ENCODE measurements around the gene TSPYL4. TPM values are rescaled to one million over a fixed set of nuclear protein-coding genes. Genes with fewer than 3 reads are reported as not detected.

TSPYL4 gene
- total and polyA plus RNA-seq, 2 of the 8 experiments (the other 6 are each of a cell fraction or from before 2014, with no cell fraction given): 20.5 to 22.6 TPM

DNA sequence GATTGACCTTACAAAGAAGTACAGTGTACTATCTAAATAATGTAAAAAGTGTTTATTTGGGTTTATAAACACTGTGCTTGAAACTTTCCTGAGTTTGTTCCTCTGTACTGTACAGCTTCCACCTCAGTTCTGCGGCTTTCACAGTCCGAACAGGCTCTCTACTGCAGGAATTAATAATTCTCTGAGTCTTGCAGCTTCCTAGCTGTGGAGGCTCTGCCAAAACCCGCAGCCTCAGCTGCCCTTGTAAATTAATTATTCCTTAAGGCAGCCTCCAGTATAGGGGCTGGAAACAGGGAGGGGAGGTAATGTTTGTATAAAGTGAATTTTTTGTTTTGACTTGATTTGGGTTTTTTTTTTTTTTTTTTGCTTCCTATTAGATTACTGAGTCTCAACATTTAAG lies 19.2 kb downstream of the TSPYL4 start:
- H2BK120ac ChIP-seq (replicated peaks; ENCODE audit: low read depth, low read length): no peak overlapping the region
- FAIRE-seq: no peak
- no peak overlapping the region for H3K4me3 ChIP-seq (ENCODE audit: extremely low read depth in 1 of 4, insufficient read depth in 2 of 4, low read depth in 3 of 4, low read length in 4 of 4)
- H3K14ac ChIP-seq (ENCODE audit: insufficient read length): no peak overlapping the region
- no peak for DNase-seq (ENCODE audit: low read depth in 1 of 2, low spot score in 2 of 2)
- no peak overlapping the region for H3K56ac ChIP-seq (replicated peaks; ENCODE audit: insufficient read length, low read depth, low read length)
- no peaks in the 10 kb centered on the region for H3K4me1 ChIP-seq (replicated peaks in 1 of 4; ENCODE audit: control insufficient read depth in 3 of 4, insufficient read depth in 4 of 4, low read length in 3 of 4)
- no peak overlapping the region for H3K9ac ChIP-seq (replicated peaks in 1 of 4; ENCODE audit: extremely low read depth in 1 of 4, low read depth in 3 of 4, low read length in 3 of 4)
- H2AK5ac ChIP-seq (ENCODE audit: low read depth, low read length): no peak overlapping the region
- POLR2A ChIA-PET (ENCODE audit: partially characterized antibody): no interaction called here
- no peak overlapping the region for H2BK15ac ChIP-seq (ENCODE audit: low read length)
- H3K27me3 ChIP-seq (replicated peaks in 1 of 4; ENCODE audit: control insufficient read depth in 3 of 4, extremely low read depth in 1 of 4, insufficient read depth in 3 of 4, low read length in 3 of 4): no peaks in the 10 kb centered on the region
- H4K8ac ChIP-seq (ENCODE audit: extremely low read depth, insufficient read depth, low read length): no peak overlapping the region
- peaks cover 0 to 19% (median 12%) of the 10 kb centered on the region in 4 experiments; a peak in 3 of 8 replicates for H3K36me3 ChIP-seq (ENCODE audit: control insufficient read depth in 2 of 4, insufficient read depth in 4 of 4, low read length in 3 of 4)
- no peaks in the 10 kb centered on the region for H3K79me1 ChIP-seq (ENCODE audit: low read depth, low read length)
- no peak overlapping the region for H2BK12ac ChIP-seq (ENCODE audit: low read depth, low read length)
- H3K23ac ChIP-seq (ENCODE audit: insufficient read length): no peak overlapping the region
- H4K5ac ChIP-seq (ENCODE audit: insufficient read length, low read depth, low read length): no peak overlapping the region
- no peaks in the 10 kb centered on the region for H3K9me3 ChIP-seq (ENCODE audit: insufficient read depth in 2 of 2, low read depth in 1 of 2, low read length in 1 of 2)
- no peaks in the 10 kb centered on the region for H3K79me2 ChIP-seq (ENCODE audit: control insufficient read depth in 1 of 2, insufficient read depth in 2 of 2, low read length in 2 of 2)
- no peak overlapping the region for H3K27ac ChIP-seq (ENCODE audit: low read depth, low read length)
- H3K18ac ChIP-seq (ENCODE audit: extremely low read depth, low read length): no peak overlapping the region
- 95% methylated on average over 3 of the region's 3 CpGs; no CpG with 5 or more reads in 1 of the 2 experiments for WGBS, 2 experiments (ENCODE audit: extremely low coverage in 1 of 2, insufficient coverage in 1 of 2, insufficient read length in 1 of 2, insufficient replicate concordance in 2 of 2, low coverage in 1 of 2, low lambda C conversion rate in 2 of 2, missing lambda C conversion rate in 1 of 2)
- H3K4ac ChIP-seq (replicated peaks; ENCODE audit: insufficient read length, low read depth, low read length): no peak overlapping the region
- CTCF ChIA-PET (ENCODE audit: partially characterized antibody): no interaction called here
- no peak overlapping the region for H2BK20ac ChIP-seq (ENCODE audit: low read length)
- H2AFZ ChIP-seq (ENCODE audit: low read length): no peak overlapping the region
- H3K4me2 ChIP-seq (ENCODE audit: insufficient read depth in 1 of 2, low read depth in 2 of 2, low read length in 2 of 2): no peak overlapping the region
- no peaks in the 10 kb centered on the region for H4K20me1 ChIP-seq (replicated peaks in 1 of 2; ENCODE audit: control insufficient read depth in 1 of 2, insufficient read depth in 2 of 2, low read length in 2 of 2)
- H3K23me2 ChIP-seq (ENCODE audit: low read depth, low read length): no peaks in the 10 kb centered on the region
- H2BK5ac ChIP-seq (ENCODE audit: low read depth, low read length): no peak overlapping the region
- no peak overlapping the region for H4K91ac ChIP-seq (replicated peaks; ENCODE audit: insufficient read length, low read length)
- TF ChIP-seq FOSL1 (IDR thresholded peaks at IDR 0.05; ENCODE audit: insufficient read depth, low read depth, low read length) (no peak), HDAC6 (IDR thresholded peaks at IDR 0.05; ENCODE audit: low read depth, low read length) (no peak), CTBP2 (IDR thresholded peaks at IDR 0.05; ENCODE audit: borderline replicate concordance, insufficient read depth, insufficient read length, low read length) (no peak), CHD1 (IDR thresholded peaks at IDR 0.05; ENCODE audit: low read depth, low read length) (no peak), TEAD4 (IDR thresholded peaks at IDR 0.05; ENCODE audit: low read depth, low read length) (no peak), RAD21 (IDR thresholded peaks at IDR 0.05 in 1 of 2, conservative IDR thresholded peaks at IDR 0.05 in 1 of 2; ENCODE audit: low read depth in 2 of 2, low read length in 2 of 2) (no peak), SAP30 (IDR thresholded peaks at IDR 0.05; ENCODE audit: insufficient read depth, insufficient replicate concordance, low read length) (no peak), RBBP5 (IDR thresholded peaks at IDR 0.05; ENCODE audit: borderline replicate concordance, low read depth, low read length) (no peak), ASH2L (IDR thresholded peaks at IDR 0.05; ENCODE audit: low read length) (no peak), MAX (IDR thresholded peaks at IDR 0.05) (no peak), POLR2A (IDR thresholded peaks at IDR 0.05; ENCODE audit: control extremely low read depth in 1 of 2, low read depth in 2 of 2, low read length in 2 of 2) (no peak)
- TF ChIP-seq, protein P1, sequence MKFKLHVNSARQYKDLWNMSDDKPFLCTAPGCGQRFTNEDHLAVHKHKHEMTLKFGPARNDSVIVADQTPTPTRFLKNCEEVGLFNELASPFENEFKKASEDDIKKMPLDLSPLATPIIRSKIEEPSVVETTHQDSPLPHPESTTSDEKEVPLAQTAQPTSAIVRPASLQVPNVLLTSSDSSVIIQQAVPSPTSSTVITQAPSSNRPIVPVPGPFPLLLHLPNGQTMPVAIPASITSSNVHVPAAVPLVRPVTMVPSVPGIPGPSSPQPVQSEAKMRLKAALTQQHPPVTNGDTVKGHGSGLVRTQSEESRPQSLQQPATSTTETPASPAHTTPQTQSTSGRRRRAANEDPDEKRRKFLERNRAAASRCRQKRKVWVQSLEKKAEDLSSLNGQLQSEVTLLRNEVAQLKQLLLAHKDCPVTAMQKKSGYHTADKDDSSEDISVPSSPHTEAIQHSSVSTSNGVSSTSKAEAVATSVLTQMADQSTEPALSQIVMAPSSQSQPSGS (IDR thresholded peaks at IDR 0.05; ENCODE audit: low read length): no peak
